Hepatocyte (in vitro differentiated cells): ENCODE data around the gene MTFP1.

Experiments used
- CTCF ChIP-seq: fragments of 200-600 bp; sonication (generic); IDR thresholded peaks from 2 replicates; pipeline ENCODE4 v1.5.1; 2016; ENCODE audit warnings: antibody characterized with exemption, mild to moderate bottlenecking; ENCODE audit not compliant: poor library complexity
- EZH2phosphoT487 ChIP-seq: fragments of 200-600 bp; sonication (generic); IDR thresholded peaks from one replicate; pipeline ENCODE4 v1.6.1; 2018; ENCODE audit warnings: antibody characterized with exemption, mild to moderate bottlenecking, low read depth, moderate library complexity; ENCODE audit not compliant: unreplicated experiment, severe bottlenecking

- no peak for TF ChIP-seq CTCF
- TF ChIP-seq EZH2phosphoT487: no peak
Observed at GRCh38 chr22:30433227-30433626, 7.7 kb downstream of the MTFP1 start.
